Left lung (tissue), 10 donors: ENCODE data around the gene MRGPRX3. TPM values are rescaled to one million over a fixed set of nuclear protein-coding genes. Genes with fewer than 3 reads are reported as not detected.

ENCODE experiments used
- ATAC-seq: fragments of 200-7000 bp; cut with Tn5 transposase; one replicate; pipeline ENCODE4 v1.9.1; 2020; ENCODE audit warnings: moderate library complexity
- DNase-seq, 4 donors: peaks; one replicate each; pipeline ENCODE4 v3.0.0-alpha.2; 2013 to 2020
- H3K27ac ChIP-seq, 2 donors: fragments of 200-600 bp; sonication (generic) in 1 of 2; one replicate each; pipeline versions ENCODE4 v1.5.0 to v1.8.0; 2020 to 2021
- H3K27me3 ChIP-seq, 2 donors: fragments of 200-600 bp; sonication (generic) in 1 of 2; one replicate each; pipeline versions ENCODE4 v1.5.0 to v1.8.0; 2020 to 2021
- H3K36me3 ChIP-seq, 2 donors: fragments of 200-600 bp; sonication (generic) in 1 of 2; one replicate each; pipeline versions ENCODE4 v1.5.0 to v1.8.0; 2020 to 2021
- H3K4me1 ChIP-seq, 2 donors: fragments of 200-600 bp; one replicate each; pipeline ENCODE4 v1.8.0; 2021
- H3K4me3 ChIP-seq, 2 donors: fragments of 200-600 bp; sonication (generic) in 1 of 2; one replicate each; pipeline versions ENCODE4 v1.5.0 to v1.8.0; 2020 to 2021; ENCODE audit warnings: mild to moderate bottlenecking in 1 of 2
- H3K9me3 ChIP-seq, 2 donors: fragments of 200-600 bp; sonication (generic) in 1 of 2; one replicate each; pipeline versions ENCODE4 v1.5.0 to v1.8.0; 2020 to 2021
- intact Hi-C, 2 donors: fragments of 100-400 bp; cut with DNase I; formaldehyde crosslinking; loops; one replicate each; pipeline versions ENCODE4 v1.11.2 to v1.14.2; 2022
- polyA plus RNA-seq, 6 donors: library from polyadenylated mRNA; unstranded; fragments of 120-200 nt; gene quantifications; one replicate each; pipeline ENCODE4 v1.2.1, GENCODE V29; 2013; ENCODE audit not compliant: insufficient read length in 6 of 6
- total RNA-seq, 2 donors: library from RNA; stranded (reverse); fragmentation: NEBNext Ultra II Directional; extraction: Animal tissue kit (Norgen Biotek cat#: 25700); gene quantifications; one replicate each; pipeline ENCODE4 v1.2.1, GENCODE V29; 2021
- TF ChIP-seq, protein P1 (sequence below), 2 donors: fragments of 200-600 bp; sonication (generic) in 1 of 2; IDR thresholded peaks; one replicate each; pipeline versions ENCODE4 v1.5.0 to v1.8.0; 2021; ENCODE audit warnings: antibody characterized with exemption in 2 of 2
- donor health status: DM: no; HTN: yes; CAD: no.
- donor health status: DM: no; HTN: no; CAD: no.

The MRGPRX3 gene
- total and polyA plus RNA-seq, 8 donors = 0.15 to 0.21 TPM; not detected in 6

GRCh38 chr11:18137186-18137800, 4.9 kb downstream of the MRGPRX3 start:
- no peaks in the 10 kb centered on the region for H3K36me3 ChIP-seq
- H3K4me1 ChIP-seq = no peaks in the 10 kb centered on the region

DNA sequence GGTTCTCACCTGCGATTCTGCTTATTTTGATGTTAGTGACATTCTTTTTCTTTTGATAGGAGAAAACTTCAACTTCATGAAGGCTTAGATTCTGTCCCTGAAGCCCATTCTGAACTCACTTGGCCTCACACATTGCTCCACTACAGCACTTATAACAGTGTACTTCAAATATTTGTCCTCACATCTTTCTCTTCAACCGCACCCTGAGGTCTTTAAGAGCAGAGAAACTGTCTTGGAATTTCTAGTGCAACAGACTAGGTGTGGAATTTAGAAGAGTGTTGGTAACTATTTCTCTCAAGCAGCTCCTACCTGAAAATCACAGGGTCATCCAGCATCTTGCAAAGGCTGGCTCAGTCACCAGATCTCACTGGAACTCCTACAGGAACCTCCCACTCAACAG, 7.8 kb downstream of the MRGPRX3 start:
- ATAC-seq = peak; percentile 69
- intact Hi-C loops = no loop called here
- no peaks in the 10 kb centered on the region for H3K4me1 ChIP-seq
- no peak for DNase-seq
- H3K9me3 ChIP-seq = no peaks in the 10 kb centered on the region
- H3K36me3 ChIP-seq = no peaks in the 10 kb centered on the region
- H3K27me3 ChIP-seq = peaks cover 0 to 7% of the 10 kb centered on the region in 2 donors
- TF ChIP-seq, protein P1, sequence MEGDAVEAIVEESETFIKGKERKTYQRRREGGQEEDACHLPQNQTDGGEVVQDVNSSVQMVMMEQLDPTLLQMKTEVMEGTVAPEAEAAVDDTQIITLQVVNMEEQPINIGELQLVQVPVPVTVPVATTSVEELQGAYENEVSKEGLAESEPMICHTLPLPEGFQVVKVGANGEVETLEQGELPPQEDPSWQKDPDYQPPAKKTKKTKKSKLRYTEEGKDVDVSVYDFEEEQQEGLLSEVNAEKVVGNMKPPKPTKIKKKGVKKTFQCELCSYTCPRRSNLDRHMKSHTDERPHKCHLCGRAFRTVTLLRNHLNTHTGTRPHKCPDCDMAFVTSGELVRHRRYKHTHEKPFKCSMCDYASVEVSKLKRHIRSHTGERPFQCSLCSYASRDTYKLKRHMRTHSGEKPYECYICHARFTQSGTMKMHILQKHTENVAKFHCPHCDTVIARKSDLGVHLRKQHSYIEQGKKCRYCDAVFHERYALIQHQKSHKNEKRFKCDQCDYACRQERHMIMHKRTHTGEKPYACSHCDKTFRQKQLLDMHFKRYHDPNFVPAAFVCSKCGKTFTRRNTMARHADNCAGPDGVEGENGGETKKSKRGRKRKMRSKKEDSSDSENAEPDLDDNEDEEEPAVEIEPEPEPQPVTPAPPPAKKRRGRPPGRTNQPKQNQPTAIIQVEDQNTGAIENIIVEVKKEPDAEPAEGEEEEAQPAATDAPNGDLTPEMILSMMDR (IDR thresholded peaks at IDR 0.05) = no peak
- no peak overlapping the region for H3K27ac ChIP-seq
- no peak overlapping the region for H3K4me3 ChIP-seq

More at GRCh38 chr11:18137186-18137800, 4.9 kb downstream of the MRGPRX3 start:
- DNase-seq (peak in 1 of 4 donors; percentile 71), ATAC-seq (no peak)
- H3K9me3 ChIP-seq = no peaks in the 10 kb centered on the region
- H3K27ac ChIP-seq = no peak overlapping the region
- peaks cover 0 to 19% of the 10 kb centered on the region in 2 donors for H3K27me3 ChIP-seq
- H3K4me3 ChIP-seq = no peak overlapping the region
- intact Hi-C loops = no loop called here
- TF ChIP-seq, protein P1 (IDR thresholded peaks at IDR 0.05) = no peak

- Histone ChIP-seq H3K27ac (no peak overlapping the region), H3K9me3 (no peaks in the 10 kb centered on the region), H3K4me1 (no peaks in the 10 kb centered on the region), H3K27me3 (peaks cover 0 to 23% of the 10 kb centered on the region in 2 donors), H3K4me3 (no peak overlapping the region), H3K36me3 (no peaks in the 10 kb centered on the region)
- intact Hi-C loops = no loop called here
- TF ChIP-seq, protein P1 (IDR thresholded peaks at IDR 0.05) = no peak
- ATAC-seq = no peak
- DNase-seq = no peak
Measured at GRCh38 chr11:18144243-18144642, 11.9 kb downstream of the MRGPRX3 start.

- Histone ChIP-seq H3K27ac (no peak overlapping the region), H3K4me1 (no peaks in the 10 kb centered on the region), H3K4me3 (no peak overlapping the region), H3K36me3 (no peaks in the 10 kb centered on the region), H3K9me3 (no peaks in the 10 kb centered on the region), H3K27me3 (peaks cover 0 to 23% of the 10 kb centered on the region in 2 donors)
- ATAC-seq = no peak
- no peak for DNase-seq
- intact Hi-C loops = no loop called here
- TF ChIP-seq, protein P1 (IDR thresholded peaks at IDR 0.05) = peak in 1 of 2 donors; percentile 14
Measured at GRCh38 chr11:18145025-18145424, 12.7 kb downstream of the MRGPRX3 start.

- TF ChIP-seq, protein P1 (IDR thresholded peaks at IDR 0.05) = no peak
- no peaks in the 10 kb centered on the region for H3K4me1 ChIP-seq
- no peak for ATAC-seq
- no peaks in the 10 kb centered on the region for H3K9me3 ChIP-seq
- intact Hi-C loops = no loop called here
- no peak overlapping the region for H3K4me3 ChIP-seq
- DNase-seq = no peak
- no peaks in the 10 kb centered on the region for H3K36me3 ChIP-seq
- no peak overlapping the region for H3K27ac ChIP-seq
- H3K27me3 ChIP-seq = peaks cover 0 to 18% of the 10 kb centered on the region in 2 donors
Measured at GRCh38 chr11:18145837-18146236, 13.5 kb downstream of the MRGPRX3 start.
